Large intestine (tissue), 3 donors: ENCODE results near the gene KIAA0319L. TPM values are rescaled to one million over a fixed set of nuclear protein-coding genes. Genes with fewer than 3 reads are reported as not detected.

Experiments used
- DNase-seq, 2 donors: peaks; one replicate each; pipeline versions ENCODE4 v3.0.0 to v3.0.0-alpha.2; 2013
- H3K27ac ChIP-seq: one replicate; pipeline ENCODE4 v1.5.1; 2013; ENCODE audit warnings: low read length
- H3K27me3 ChIP-seq: 2 replicates; pipeline ENCODE4 v1.6.1; 2013; ENCODE audit warnings: low read length; ENCODE audit not compliant: control insufficient read depth, insufficient read depth
- H3K36me3 ChIP-seq: 2 replicates; pipeline ENCODE4 v1.6.1; 2013; ENCODE audit warnings: low read length; ENCODE audit not compliant: control insufficient read depth, insufficient read depth
- H3K4me1 ChIP-seq: one replicate; pipeline ENCODE4 v1.6.1; 2013; ENCODE audit warnings: low read length; ENCODE audit not compliant: control insufficient read depth, insufficient read depth
- H3K4me3 ChIP-seq: one replicate; pipeline ENCODE4 v1.5.1; 2013; ENCODE audit warnings: low read length
- H3K9me3 ChIP-seq: one replicate; pipeline ENCODE4 v1.6.1; 2013; ENCODE audit warnings: mild to moderate bottlenecking, low read depth, low read length, moderate library complexity; ENCODE audit not compliant: control insufficient read depth
- WGBS: methylation state at CpG from one replicate; pipeline ENCODE4 v1.1.5; 2013; ENCODE audit warnings: low lambda C conversion rate; ENCODE audit not compliant: insufficient coverage; 5-methylcytosine and 5-hydroxymethylcytosine counted together
- polyA plus RNA-seq: library from polyadenylated mRNA; unstranded; fragments of 120-200 nt; gene quantifications from one replicate; pipeline ENCODE4 v1.2.1, GENCODE V29; 2013

KIAA0319L gene
- polyA plus RNA-seq, 1 donor: 60.3 TPM

- Histone ChIP-seq H3K4me3 (no peak overlapping the region), H3K9me3 (no peaks in the 10 kb centered on the region), H3K27ac (no peak overlapping the region), H3K4me1 (no peaks in the 10 kb centered on the region), H3K36me3 (peaks cover 48% of the 10 kb centered on the region), H3K27me3 (no peaks in the 10 kb centered on the region)
- no peak for DNase-seq
- WGBS: no CpG with 5 or more reads among the region's 10 CpGs
These were observed 125.0 kb downstream of the KIAA0319L start for GRCh38 chr1:35432231-35432630.

- no peaks in the 10 kb centered on the region for H3K4me1 ChIP-seq
- DNase-seq: no peak
- no peak overlapping the region for H3K27ac ChIP-seq
- WGBS: 100% methylated on average over 2 of the region's 7 CpGs
- H3K9me3 ChIP-seq: no peaks in the 10 kb centered on the region
- no peaks in the 10 kb centered on the region for H3K27me3 ChIP-seq
- H3K4me3 ChIP-seq: no peak overlapping the region
- peaks cover 42% of the 10 kb centered on the region for H3K36me3 ChIP-seq
These were observed 126.0 kb downstream of the KIAA0319L start for GRCh38 chr1:35431173-35431599.

GRCh38 chr1:35430762-35431161, 126.4 kb downstream of the KIAA0319L start:
- no peak for DNase-seq
- Histone ChIP-seq H3K9me3 (no peaks in the 10 kb centered on the region), H3K4me1 (no peaks in the 10 kb centered on the region), H3K36me3 (peaks cover 38% of the 10 kb centered on the region), H3K27ac (no peak overlapping the region), H3K4me3 (no peak overlapping the region), H3K27me3 (no peaks in the 10 kb centered on the region)
- WGBS: no CpG with 5 or more reads among the region's 4 CpGs

- Histone ChIP-seq H3K27ac (no peak overlapping the region), H3K27me3 (no peaks in the 10 kb centered on the region), H3K4me3 (no peak overlapping the region), H3K36me3 (peaks cover 20% of the 10 kb centered on the region), H3K4me1 (no peaks in the 10 kb centered on the region), H3K9me3 (no peaks in the 10 kb centered on the region)
- WGBS: 6% methylated on average over 3 of the region's 7 CpGs
- DNase-seq: peak; percentile 12 to 32
These were observed 128.8 kb downstream of the KIAA0319L start for GRCh38 chr1:35428360-35428759.

GRCh38 chr1:35426097-35426586, 131.1 kb downstream of the KIAA0319L start:
- no peaks in the 10 kb centered on the region for H3K9me3 ChIP-seq
- DNase-seq: no peak
- H3K4me1 ChIP-seq: no peaks in the 10 kb centered on the region
- no peaks in the 10 kb centered on the region for H3K27me3 ChIP-seq
- peaks cover 9% of the 10 kb centered on the region for H3K36me3 ChIP-seq
- no peak overlapping the region for H3K4me3 ChIP-seq
- WGBS: 86% methylated on average over 2 of the region's 2 CpGs
- H3K27ac ChIP-seq: no peak overlapping the region

- no peak for DNase-seq
- Histone ChIP-seq H3K4me1 (no peaks in the 10 kb centered on the region), H3K27ac (no peak overlapping the region), H3K4me3 (no peak overlapping the region), H3K9me3 (no peaks in the 10 kb centered on the region), H3K36me3 (peaks cover 43% of the 10 kb centered on the region), H3K27me3 (no peaks in the 10 kb centered on the region)
- WGBS: 100% methylated on average over 1 of the region's 1 CpG
These were observed 148.3 kb downstream of the KIAA0319L start for GRCh38 chr1:35408925-35409324.

- 83% methylated on average over 2 of the region's 4 CpGs for WGBS
- H3K27ac ChIP-seq: no peak overlapping the region
- no peaks in the 10 kb centered on the region for H3K9me3 ChIP-seq
- H3K36me3 ChIP-seq: peaks cover 44% of the 10 kb centered on the region
- no peaks in the 10 kb centered on the region for H3K4me1 ChIP-seq
- H3K4me3 ChIP-seq: no peak overlapping the region
- no peaks in the 10 kb centered on the region for H3K27me3 ChIP-seq
- DNase-seq: no peak
These were observed 149.5 kb downstream of the KIAA0319L start for GRCh38 chr1:35407743-35408142.

- no peak for DNase-seq
- H3K4me1 ChIP-seq: no peaks in the 10 kb centered on the region
- H3K36me3 ChIP-seq: peaks cover 45% of the 10 kb centered on the region
- H3K4me3 ChIP-seq: no peak overlapping the region
- H3K27ac ChIP-seq: no peak overlapping the region
- H3K9me3 ChIP-seq: no peaks in the 10 kb centered on the region
- no peaks in the 10 kb centered on the region for H3K27me3 ChIP-seq
These were observed 151.1 kb downstream of the KIAA0319L start for GRCh38 chr1:35406103-35406502.

GRCh38 chr1:35401049-35401448, 156.2 kb downstream of the KIAA0319L start:
- Histone ChIP-seq H3K4me3 (no peak overlapping the region), H3K4me1 (no peaks in the 10 kb centered on the region), H3K36me3 (peaks cover 43% of the 10 kb centered on the region), H3K27me3 (no peaks in the 10 kb centered on the region), H3K27ac (no peak overlapping the region), H3K9me3 (no peaks in the 10 kb centered on the region)
- DNase-seq: no peak

GRCh38 chr1:35398739-35399138, 158.5 kb downstream of the KIAA0319L start:
- Histone ChIP-seq H3K36me3 (peaks cover 53% of the 10 kb centered on the region), H3K4me3 (no peak overlapping the region), H3K27me3 (no peaks in the 10 kb centered on the region), H3K9me3 (no peaks in the 10 kb centered on the region), H3K4me1 (no peaks in the 10 kb centered on the region), H3K27ac (no peak overlapping the region)
- no peak for DNase-seq
- WGBS: no CpG with 5 or more reads among the region's 3 CpGs

GRCh38 chr1:35394386-35394785, 162.8 kb downstream of the KIAA0319L start:
- Histone ChIP-seq H3K27me3 (no peaks in the 10 kb centered on the region), H3K4me3 (no peak overlapping the region), H3K4me1 (no peaks in the 10 kb centered on the region), H3K36me3 (peaks cover 60% of the 10 kb centered on the region), H3K27ac (no peak overlapping the region), H3K9me3 (no peaks in the 10 kb centered on the region)
- DNase-seq: no peak
- WGBS: no CpG with 5 or more reads among the region's 2 CpGs
